ENCODE data around the gene LRTM2.

DNA sequence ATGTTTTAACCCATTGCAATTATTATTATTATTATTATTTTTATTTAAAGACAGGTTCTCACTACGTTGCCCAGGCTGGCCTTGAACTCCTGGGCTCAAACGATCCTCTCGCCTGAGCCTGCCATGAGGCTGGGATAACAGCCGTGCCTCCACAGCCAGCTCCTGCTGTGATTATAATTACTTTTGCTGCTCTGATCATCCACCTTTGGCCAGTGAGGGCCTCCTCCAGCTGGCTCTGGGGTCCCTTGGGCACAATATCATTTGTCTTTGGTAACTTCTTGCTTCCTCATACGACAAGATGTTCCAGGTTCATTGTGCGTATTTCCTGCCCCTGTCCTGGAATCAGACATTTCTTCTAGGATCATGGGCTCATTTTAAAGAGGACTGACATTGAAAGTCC, 28.4 kb downstream of the LRTM2 start:
- no peak for TF ChIP-seq CTCF (conservative IDR thresholded peaks at IDR 0.05; ENCODE audit: low read length)
- no peak for TF ChIP-seq EZH2phosphoT487 (IDR thresholded peaks at IDR 0.05; ENCODE audit: borderline replicate concordance)
